NCI-H1092 (cell line): ENCODE data around the gene LHFPL6.

ENCODE experiments used
- DNase-seq: peaks from one replicate; lab custom pipeline; 2025; lab: John Stamatoyannopoulos, UW

Gene LHFPL6

GRCh38 chr13:39590466-39591036 is 12.4 kb downstream of the LHFPL6 start:
- no peak for DNase-seq

GRCh38 chr13:39588384-39588783 is 14.6 kb downstream of the LHFPL6 start:
- no peak for DNase-seq

GRCh38 chr13:39587939-39588338 is 15.1 kb downstream of the LHFPL6 start:
- no peak for DNase-seq

- no peak for DNase-seq
These were observed 15.9 kb downstream of the LHFPL6 start for GRCh38 chr13:39586958-39587605.

DNA sequence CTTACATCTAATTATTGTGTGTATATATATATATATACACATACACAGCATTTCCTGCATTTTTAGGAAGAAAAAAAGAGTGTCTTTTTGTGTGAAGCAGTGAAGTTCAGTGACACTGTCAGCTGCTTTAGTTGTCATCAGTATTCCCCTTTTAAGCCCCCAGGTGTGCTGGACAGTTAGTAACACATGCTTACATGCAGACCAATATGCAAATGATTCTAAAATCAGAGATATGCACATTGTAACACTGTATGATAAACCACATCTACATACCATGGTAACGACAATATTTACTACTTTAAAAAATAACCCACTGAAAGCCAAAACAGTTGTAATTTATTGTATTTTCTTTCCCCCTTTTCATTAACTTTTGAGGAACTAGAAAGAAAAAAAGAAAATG is 16.8 kb downstream of the LHFPL6 start:
- no peak for DNase-seq

GRCh38 chr13:39585219-39585618 is 17.8 kb downstream of the LHFPL6 start:
- no peak for DNase-seq

GRCh38 chr13:39580881-39581575 is 22.0 kb downstream of the LHFPL6 start:
- no peak for DNase-seq

DNA sequence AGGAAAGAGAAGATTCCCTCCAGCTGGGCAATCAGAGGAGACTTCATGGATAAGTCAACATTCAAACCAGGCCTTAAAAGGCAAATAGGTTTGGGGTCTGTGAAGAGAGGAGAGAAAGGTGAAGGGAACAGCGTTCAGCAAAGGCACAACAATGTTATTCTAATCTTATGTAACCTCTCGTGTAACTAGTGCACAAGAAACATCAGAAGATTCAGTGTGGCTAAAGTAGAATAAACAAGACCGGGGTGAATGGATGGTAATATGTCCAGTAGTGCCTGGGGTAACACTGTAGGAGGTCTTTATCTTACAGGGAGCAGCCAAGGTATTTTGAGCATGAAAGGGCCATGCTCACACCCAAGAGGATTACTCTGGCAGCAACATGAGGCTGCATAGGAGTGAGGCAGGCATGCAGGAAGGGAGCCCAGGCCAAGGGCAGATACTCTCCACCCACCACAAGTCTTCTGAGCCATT is 24.1 kb downstream of the LHFPL6 start:
- no peak for DNase-seq

DNA sequence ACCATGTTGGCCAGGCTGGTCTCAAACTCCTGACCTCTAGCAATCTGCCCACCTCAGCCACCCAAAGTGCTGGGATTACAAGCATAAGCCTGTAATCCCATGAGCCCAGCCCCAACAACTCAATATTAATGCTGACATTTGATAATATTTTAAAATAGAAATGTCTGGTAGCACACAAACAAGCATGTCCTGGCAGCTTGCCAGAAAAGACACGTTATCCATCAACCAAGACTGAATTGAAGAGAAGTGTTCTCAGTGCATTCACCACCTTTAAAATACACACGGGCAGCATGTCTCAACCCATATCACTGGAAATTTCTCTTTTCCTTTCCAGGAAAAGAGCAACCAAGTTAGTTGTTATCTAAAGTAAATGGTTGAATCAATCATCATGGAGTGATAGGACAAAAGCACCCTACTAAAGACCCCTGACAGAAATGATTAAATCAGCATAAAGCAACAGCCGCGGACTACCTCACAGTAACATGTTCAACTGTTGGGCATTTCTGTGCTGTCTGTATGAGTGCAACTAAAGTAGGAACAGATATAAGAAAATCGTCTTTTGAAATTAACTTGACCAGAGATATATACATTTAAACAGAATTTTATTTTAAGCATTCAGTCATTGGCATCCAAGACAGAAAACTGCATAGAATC is 25.0 kb downstream of the LHFPL6 start:
- DNase-seq: no peak

GRCh38 chr13:39577203-39577602 is 25.8 kb downstream of the LHFPL6 start:
- DNase-seq: no peak

GRCh38 chr13:39575641-39576238 is 27.3 kb downstream of the LHFPL6 start:
- DNase-seq: no peak

DNA sequence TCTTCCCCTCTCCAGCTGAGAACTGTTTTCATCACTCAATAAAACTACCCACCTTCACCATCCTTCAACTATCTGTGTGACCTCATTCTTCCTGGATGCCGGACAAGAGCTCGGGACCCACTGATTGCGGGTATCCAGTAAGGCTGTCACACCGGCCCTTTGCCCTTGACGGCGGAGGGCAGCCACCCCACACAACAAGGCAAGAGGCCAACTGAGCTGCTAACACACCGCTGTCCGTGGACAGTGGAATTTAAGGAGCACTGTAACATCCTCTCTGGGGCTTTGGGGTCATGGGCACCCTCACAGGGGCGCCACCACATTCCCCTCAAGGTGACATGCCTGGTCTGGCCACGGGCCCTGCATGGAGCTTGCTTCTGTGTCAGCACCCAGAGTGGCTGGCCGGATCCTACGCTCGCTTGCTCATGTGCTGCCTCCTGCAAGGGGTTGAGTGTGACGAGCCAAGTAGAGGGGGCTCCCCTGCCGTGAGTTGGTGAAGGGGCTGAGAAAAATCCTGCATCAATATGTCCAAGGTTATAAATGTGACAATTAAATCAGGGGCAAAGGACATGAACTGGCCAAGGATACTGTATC is 31.4 kb downstream of the LHFPL6 start:
- DNase-seq: no peak

DNA sequence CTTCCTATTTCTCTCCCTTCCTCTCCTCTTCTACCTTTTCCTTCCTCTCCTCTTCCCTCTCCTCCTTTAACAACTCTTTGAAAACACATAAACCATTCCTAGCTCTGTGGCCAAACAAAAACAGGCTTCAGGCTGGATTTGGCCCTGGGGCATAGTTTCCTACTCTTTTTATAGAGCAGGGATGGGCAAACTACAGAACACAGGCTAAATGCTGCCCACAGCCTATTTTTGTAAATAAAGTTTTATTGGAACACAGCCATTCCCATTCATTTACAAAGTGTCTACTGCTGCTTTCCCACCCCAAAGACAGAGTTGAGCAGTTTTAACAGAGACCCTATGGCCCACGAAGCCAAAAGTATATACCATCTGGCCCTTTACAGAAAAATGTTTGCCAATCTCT is 35.4 kb downstream of the LHFPL6 start:
- no peak for DNase-seq

DNA sequence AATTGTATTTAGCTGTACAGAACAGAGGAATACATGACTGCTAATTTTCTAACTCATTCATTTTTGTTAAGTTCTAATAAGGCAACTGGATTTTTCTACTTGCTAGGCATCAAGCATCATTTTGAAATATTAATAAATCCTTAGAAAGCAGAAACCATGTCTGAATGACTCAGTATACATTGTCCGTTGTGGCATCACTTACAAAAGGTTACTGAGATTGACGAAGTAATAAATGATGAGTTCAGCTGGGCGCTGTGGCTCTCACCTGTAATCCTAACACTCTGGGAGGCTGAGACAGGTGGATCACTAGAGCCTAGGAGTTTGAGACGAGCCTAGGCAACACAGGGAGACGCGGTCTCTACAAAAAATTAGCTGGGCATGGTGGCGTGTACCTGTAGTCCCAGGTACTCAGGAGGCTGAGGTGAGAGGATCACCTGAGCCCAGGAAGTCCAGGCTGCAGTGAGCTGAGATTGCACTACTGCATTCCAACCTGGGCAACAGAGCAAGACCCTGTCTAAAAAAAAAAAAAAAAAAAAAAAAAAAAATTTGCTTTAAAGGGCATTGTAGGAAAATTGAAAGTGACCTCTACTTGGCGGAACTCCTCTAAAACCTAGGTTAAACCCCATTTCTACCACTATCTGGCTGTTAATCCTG is 36.6 kb downstream of the LHFPL6 start:
- DNase-seq: no peak

- DNase-seq: no peak
These were observed 37.7 kb downstream of the LHFPL6 start for GRCh38 chr13:39565036-39565949.

GRCh38 chr13:39563470-39563735 is 39.6 kb downstream of the LHFPL6 start:
- DNase-seq: no peak

DNA sequence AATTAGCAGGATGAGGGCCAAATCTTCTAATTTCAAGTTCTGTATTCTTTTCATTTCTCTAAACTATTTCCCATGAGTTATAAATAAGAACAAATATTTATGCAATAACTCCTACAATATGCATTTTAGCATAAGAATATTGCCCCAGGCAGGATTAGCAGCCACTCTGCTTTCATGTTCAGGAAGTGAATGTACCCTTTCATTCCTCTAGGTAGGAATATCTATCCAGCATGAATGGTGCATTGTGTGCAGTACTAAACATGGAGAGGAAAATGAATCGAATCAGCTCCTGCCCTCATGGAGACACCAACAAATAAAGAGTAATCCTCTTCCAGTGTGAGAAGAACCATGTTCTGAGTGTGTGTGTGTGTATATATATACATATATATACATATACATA is 41.0 kb downstream of the LHFPL6 start:
- no peak for DNase-seq

DNA sequence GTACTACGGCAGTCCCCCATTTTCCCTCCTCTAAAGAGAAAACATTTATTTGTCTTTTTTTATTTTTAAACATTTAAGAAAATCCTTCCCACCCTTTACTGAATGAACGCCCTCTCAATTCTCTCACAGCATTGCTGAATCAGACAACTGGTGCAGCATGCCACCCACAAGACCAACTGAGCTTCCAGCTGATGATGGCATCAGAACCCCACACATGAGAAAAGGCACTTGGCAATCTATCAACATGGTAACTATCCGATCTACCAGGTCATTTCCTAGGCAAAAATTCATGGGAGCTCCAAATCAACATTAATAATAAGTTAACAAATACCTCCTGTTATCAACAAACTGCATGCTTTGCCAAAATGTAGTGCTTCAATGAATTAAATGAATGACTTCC is 43.1 kb downstream of the LHFPL6 start:
- no peak for DNase-seq

DNA sequence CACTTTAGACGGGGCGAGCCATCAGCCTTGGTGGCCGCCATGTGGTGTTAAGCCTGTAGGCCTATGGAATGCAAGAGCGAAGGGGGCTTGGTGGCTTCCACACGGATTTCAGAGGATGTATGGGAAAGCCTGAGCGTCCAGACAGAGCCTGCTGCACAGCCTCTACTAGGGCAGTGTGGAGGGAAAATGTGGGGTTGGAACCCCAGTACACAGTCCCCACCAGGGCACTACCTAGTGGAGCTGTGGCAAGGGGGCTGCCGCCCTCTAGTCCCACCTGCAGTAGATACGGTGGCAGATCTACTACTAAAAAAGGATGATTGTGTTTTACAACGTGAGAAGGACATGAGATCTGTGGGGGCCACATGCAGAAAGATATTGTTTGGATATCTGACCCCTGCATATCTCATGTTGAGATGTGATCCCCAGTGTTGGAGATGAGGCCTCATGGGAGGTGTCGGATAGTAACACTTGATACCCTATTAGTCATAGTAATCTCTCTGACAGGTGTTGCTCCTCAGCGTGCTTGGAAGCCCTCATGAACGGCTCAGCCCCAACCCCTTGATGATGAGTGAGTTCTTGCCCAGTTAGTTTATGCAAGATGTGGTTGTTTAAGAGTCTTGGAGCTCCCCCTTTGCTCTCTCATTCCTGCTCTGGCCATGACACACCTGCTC is 45.6 kb downstream of the LHFPL6 start:
- DNase-seq: no peak

DNA sequence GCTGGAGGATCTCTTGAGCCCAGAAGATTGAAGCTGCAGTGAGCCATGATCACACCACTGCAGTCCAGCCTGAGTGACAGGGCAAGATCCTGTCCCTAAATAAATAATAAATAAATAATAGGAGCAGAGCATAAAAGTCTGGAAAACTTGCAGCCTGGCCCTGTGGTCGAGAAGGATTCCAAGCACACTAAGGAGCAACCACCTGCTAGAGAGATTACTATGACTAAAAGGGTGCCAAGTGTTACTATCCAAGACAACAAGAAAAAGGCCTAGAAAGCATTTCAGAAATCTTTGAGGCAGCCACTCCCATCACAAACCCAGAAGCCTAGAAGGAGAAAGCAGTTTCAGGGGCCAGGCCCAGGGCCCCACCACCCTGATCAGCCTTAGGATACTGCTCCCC is 46.1 kb downstream of the LHFPL6 start:
- DNase-seq: no peak
